LNCAP (cell line): Measurements from ENCODE around the gene GATA6.

ENCODE experiments used
- CTCF ChIP-seq: fragments of 450-650 bp; IDR thresholded peaks from 2 replicates; pipeline ENCODE4 v1.5.1; 2017; ENCODE audit warnings: mild to moderate bottlenecking

The GATA6 gene

GRCh38 chr18:22143347-22144340 lies 25.7 kb upstream of the GATA6 start:
- no peak for TF ChIP-seq CTCF

- no peak for TF ChIP-seq CTCF
These were observed 24.2 kb upstream of the GATA6 start for GRCh38 chr18:22145160-22145559.

GRCh38 chr18:22149710-22150109 lies 19.7 kb upstream of the GATA6 start:
- TF ChIP-seq CTCF, result no peak

- TF ChIP-seq CTCF, result no peak
These were observed 17.3 kb upstream of the GATA6 start for GRCh38 chr18:22152093-22152492.

- no peak for TF ChIP-seq CTCF
These were observed 16.0 kb upstream of the GATA6 start for GRCh38 chr18:22153428-22153827.

- TF ChIP-seq CTCF, result no peak
These were observed 13.8 kb upstream of the GATA6 start for GRCh38 chr18:22155584-22155983.

- TF ChIP-seq CTCF, result no peak
These were observed 10.4 kb upstream of the GATA6 start for GRCh38 chr18:22159014-22159413.
